ENCODE results near the gene FLACC1.

Gene FLACC1

DNA sequence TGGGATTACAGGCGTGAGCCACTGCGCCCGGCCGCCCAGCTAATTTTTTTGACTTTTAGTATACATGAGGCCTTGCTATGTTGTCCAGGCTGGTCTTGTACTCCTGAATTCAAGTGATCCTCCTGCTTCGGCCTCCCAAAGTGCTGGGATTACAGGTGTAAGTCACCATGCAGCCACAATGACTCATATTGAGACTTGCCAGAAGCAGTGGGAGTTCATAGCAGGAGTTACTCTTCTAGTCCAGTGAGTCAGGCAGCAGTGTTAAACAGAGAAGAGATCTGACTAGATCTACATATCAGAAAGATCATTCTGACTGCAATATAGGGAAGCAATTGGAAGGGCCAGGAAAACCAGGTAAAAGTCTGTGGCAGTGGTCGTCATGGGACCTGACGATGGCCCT is 1.5 kb upstream of the FLACC1 start:
- no peak overlapping the region for H4K8ac ChIP-seq (ENCODE audit: low read depth, low read length)
- H3K27me3 ChIP-seq (ENCODE audit: insufficient read depth, low read length, poor library complexity): no peaks in the 10 kb centered on the region
- no peaks in the 10 kb centered on the region for H3K36me3 ChIP-seq (ENCODE audit: control insufficient read depth, insufficient read depth, low read length)
- no peak overlapping the region for H2BK120ac ChIP-seq (ENCODE audit: low read depth, low read length)
- WGBS (ENCODE audit: extremely low coverage, insufficient coverage, low lambda C conversion rate): no CpG with 5 or more reads among the region's 7 CpGs
- H3K4me3 ChIP-seq (ENCODE audit: low read length): no peak overlapping the region
- no peak overlapping the region for H3K18ac ChIP-seq (ENCODE audit: low read length)
- H3K79me1 ChIP-seq (ENCODE audit: low read length): no peaks in the 10 kb centered on the region
- no peak overlapping the region for H3K23ac ChIP-seq (ENCODE audit: low read length)
- H3K4ac ChIP-seq (ENCODE audit: low read depth, low read length): no peak overlapping the region
- no peak overlapping the region for H3K27ac ChIP-seq (ENCODE audit: low read depth, low read length)
- no peak overlapping the region for H2BK5ac ChIP-seq (ENCODE audit: low read length)
- no peaks in the 10 kb centered on the region for H3K79me2 ChIP-seq (ENCODE audit: control insufficient read depth, insufficient read depth, low read length)
- peak; percentile 52 for DNase-seq
- H2AK5ac ChIP-seq (ENCODE audit: low read length): no peak overlapping the region
- no peak overlapping the region for H3K56ac ChIP-seq (ENCODE audit: low read length)
- no peak overlapping the region for H4K5ac ChIP-seq (ENCODE audit: low read length)
- H2BK15ac ChIP-seq (replicated peaks; ENCODE audit: low read depth): no peak overlapping the region
- H3K9ac ChIP-seq (ENCODE audit: low read length): no peak overlapping the region
- H3K4me1 ChIP-seq (ENCODE audit: control insufficient read depth, low read depth, low read length): no peaks in the 10 kb centered on the region
- no peak overlapping the region for H3K4me2 ChIP-seq (ENCODE audit: low read length)

DNA sequence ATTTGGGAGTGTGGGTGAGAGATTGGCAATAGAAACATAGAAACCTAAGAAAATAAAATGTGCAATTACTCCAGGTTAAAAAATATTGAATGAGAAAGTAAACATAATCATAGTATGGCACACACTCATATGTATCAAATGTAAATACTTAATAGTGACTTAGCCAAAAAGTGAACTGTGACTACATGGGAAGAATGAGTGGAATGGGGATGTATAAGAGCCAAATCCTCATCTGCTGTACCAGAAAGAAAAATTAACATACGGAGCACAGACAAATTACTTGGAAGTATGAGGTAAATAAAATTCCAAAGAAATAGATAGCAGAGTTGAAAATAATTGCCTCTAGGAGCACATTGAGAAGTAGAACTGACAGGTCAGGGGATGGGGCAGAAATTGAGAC is 4.0 kb downstream of the FLACC1 start:
- WGBS (ENCODE audit: extremely low coverage, insufficient coverage, low lambda C conversion rate): no CpG with 5 or more reads among the region's 1 CpG
- Histone ChIP-seq H3K27ac (ENCODE audit: low read depth, low read length) (no peak overlapping the region), H2BK120ac (ENCODE audit: low read depth, low read length) (no peak overlapping the region)

DNA sequence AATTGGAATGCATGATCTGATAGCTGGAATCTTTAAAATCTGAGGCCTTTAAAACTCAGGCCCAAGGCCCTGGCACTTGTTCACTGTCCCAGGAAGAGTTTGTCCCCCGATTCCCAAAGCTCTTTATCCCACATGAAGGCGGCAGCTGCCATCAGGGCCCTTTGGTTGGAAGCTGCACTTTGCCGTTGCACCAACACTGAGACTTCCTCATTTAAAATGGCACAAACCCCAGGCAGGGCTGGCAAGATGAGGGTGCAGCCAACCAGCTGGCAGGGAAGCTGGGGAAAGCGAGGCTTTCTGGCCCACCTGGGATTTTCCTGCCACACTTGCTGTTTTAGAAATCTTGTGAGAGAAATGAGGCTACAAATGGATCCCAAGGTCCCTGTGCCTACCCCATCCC is 6.3 kb downstream of the FLACC1 start:
- Histone ChIP-seq H3K4ac (ENCODE audit: low read depth, low read length) (no peak overlapping the region), H3K23ac (ENCODE audit: low read length) (no peak overlapping the region), H2AK5ac (ENCODE audit: low read length) (no peak overlapping the region), H3K4me1 (ENCODE audit: control insufficient read depth, low read depth, low read length) (no peaks in the 10 kb centered on the region), H2BK5ac (ENCODE audit: low read length) (no peak overlapping the region), H3K56ac (ENCODE audit: low read length) (no peak overlapping the region), H3K4me3 (ENCODE audit: low read length) (no peak overlapping the region), H3K79me2 (ENCODE audit: control insufficient read depth, insufficient read depth, low read length) (no peaks in the 10 kb centered on the region), H3K4me2 (ENCODE audit: low read length) (no peak overlapping the region), H3K18ac (ENCODE audit: low read length) (no peak overlapping the region), H3K27me3 (ENCODE audit: insufficient read depth, low read length, poor library complexity) (no peaks in the 10 kb centered on the region), H2BK120ac (ENCODE audit: low read depth, low read length) (no peak overlapping the region), H4K8ac (ENCODE audit: low read depth, low read length) (no peak overlapping the region), H3K79me1 (ENCODE audit: low read length) (no peaks in the 10 kb centered on the region), H2BK15ac (replicated peaks; ENCODE audit: low read depth) (no peak overlapping the region), H3K9ac (ENCODE audit: low read length) (no peak overlapping the region), H4K5ac (ENCODE audit: low read length) (no peak overlapping the region), H3K27ac (ENCODE audit: low read depth, low read length) (no peak overlapping the region), H3K36me3 (ENCODE audit: control insufficient read depth, insufficient read depth, low read length) (no peaks in the 10 kb centered on the region)
- WGBS (ENCODE audit: extremely low coverage, insufficient coverage, low lambda C conversion rate): no CpG with 5 or more reads among the region's 4 CpGs
- no peak for DNase-seq

More for the DNA sequence above, 4.0 kb downstream of the FLACC1 start:
- Histone ChIP-seq H3K9ac (ENCODE audit: low read length) (no peak overlapping the region), H2AK5ac (ENCODE audit: low read length) (no peak overlapping the region), H3K56ac (ENCODE audit: low read length) (no peak overlapping the region), H4K5ac (ENCODE audit: low read length) (no peak overlapping the region), H3K4me1 (ENCODE audit: control insufficient read depth, low read depth, low read length) (no peaks in the 10 kb centered on the region), H2BK5ac (ENCODE audit: low read length) (no peak overlapping the region), H3K23ac (ENCODE audit: low read length) (no peak overlapping the region), H3K79me1 (ENCODE audit: low read length) (no peaks in the 10 kb centered on the region), H2BK15ac (replicated peaks; ENCODE audit: low read depth) (no peak overlapping the region), H3K79me2 (ENCODE audit: control insufficient read depth, insufficient read depth, low read length) (no peaks in the 10 kb centered on the region), H3K4ac (ENCODE audit: low read depth, low read length) (no peak overlapping the region), H3K4me3 (ENCODE audit: low read length) (no peak overlapping the region), H3K36me3 (ENCODE audit: control insufficient read depth, insufficient read depth, low read length) (no peaks in the 10 kb centered on the region), H3K18ac (ENCODE audit: low read length) (no peak overlapping the region), H3K27me3 (ENCODE audit: insufficient read depth, low read length, poor library complexity) (no peaks in the 10 kb centered on the region), H4K8ac (ENCODE audit: low read depth, low read length) (no peak overlapping the region), H3K4me2 (ENCODE audit: low read length) (no peak overlapping the region)
- no peak for DNase-seq

DNA sequence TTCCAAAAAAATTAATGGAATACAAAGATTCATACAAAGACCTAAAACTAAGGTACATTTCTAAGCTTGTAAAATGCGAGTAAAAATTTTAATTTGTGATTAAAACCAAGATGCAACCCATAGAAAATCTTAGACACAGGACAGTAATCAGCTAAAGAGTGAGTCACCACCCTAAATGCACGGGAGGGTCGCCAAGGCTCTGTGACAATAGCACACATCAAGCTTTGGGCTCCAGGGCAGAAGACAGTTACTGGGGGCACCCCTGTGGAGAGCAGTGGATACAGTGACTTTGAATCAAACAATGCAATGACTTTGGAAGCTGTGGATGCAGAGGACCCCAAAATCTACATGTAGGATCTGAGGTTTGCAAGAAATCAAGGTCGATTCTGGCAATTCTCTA is 7.5 kb downstream of the FLACC1 start:
- no peak overlapping the region for H3K4ac ChIP-seq (ENCODE audit: low read depth, low read length)
- H4K8ac ChIP-seq (ENCODE audit: low read depth, low read length): no peak overlapping the region
- peak; percentile 35 for DNase-seq
- H2BK15ac ChIP-seq (replicated peaks; ENCODE audit: low read depth): no peak overlapping the region
- H3K4me1 ChIP-seq (ENCODE audit: control insufficient read depth, low read depth, low read length): no peaks in the 10 kb centered on the region
- no peaks in the 10 kb centered on the region for H3K79me1 ChIP-seq (ENCODE audit: low read length)
- no peak overlapping the region for H2BK120ac ChIP-seq (ENCODE audit: low read depth, low read length)
- no peak overlapping the region for H2AK5ac ChIP-seq (ENCODE audit: low read length)
- no peak overlapping the region for H3K56ac ChIP-seq (ENCODE audit: low read length)
- H4K5ac ChIP-seq (ENCODE audit: low read length): no peak overlapping the region
- H2BK5ac ChIP-seq (ENCODE audit: low read length): no peak overlapping the region
- H3K9ac ChIP-seq (ENCODE audit: low read length): no peak overlapping the region
- H3K18ac ChIP-seq (ENCODE audit: low read length): no peak overlapping the region
- no CpG with 5 or more reads among the region's 4 CpGs for WGBS (ENCODE audit: extremely low coverage, insufficient coverage, low lambda C conversion rate)
- no peak overlapping the region for H3K4me3 ChIP-seq (ENCODE audit: low read length)
- H3K36me3 ChIP-seq (ENCODE audit: control insufficient read depth, insufficient read depth, low read length): no peaks in the 10 kb centered on the region
- H3K27me3 ChIP-seq (ENCODE audit: insufficient read depth, low read length, poor library complexity): no peaks in the 10 kb centered on the region
- no peaks in the 10 kb centered on the region for H3K79me2 ChIP-seq (ENCODE audit: control insufficient read depth, insufficient read depth, low read length)
- H3K23ac ChIP-seq (ENCODE audit: low read length): no peak overlapping the region
- no peak overlapping the region for H3K4me2 ChIP-seq (ENCODE audit: low read length)
- H3K27ac ChIP-seq (ENCODE audit: low read depth, low read length): no peak overlapping the region

DNA sequence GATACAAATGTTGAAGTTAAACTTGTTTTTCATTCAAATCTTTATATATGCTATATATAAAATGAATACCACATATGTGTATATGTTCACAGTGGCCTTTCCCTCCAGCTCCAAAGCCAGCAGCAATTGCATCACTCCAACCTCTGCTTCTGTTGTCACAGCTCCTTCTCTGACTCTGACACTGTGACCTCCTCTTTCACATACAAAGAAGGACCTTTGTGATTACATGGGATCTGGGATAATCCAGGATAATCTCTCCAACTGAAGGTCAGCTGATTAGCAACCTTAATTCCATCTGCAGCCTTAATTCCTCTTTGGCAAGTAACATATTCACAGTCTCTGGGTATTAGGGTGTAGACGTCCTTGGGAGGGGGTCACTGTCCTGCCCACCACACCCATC is 8.4 kb downstream of the FLACC1 start:
- Histone ChIP-seq H4K5ac (ENCODE audit: low read length) (no peak overlapping the region), H3K4me2 (ENCODE audit: low read length) (no peak overlapping the region), H2BK15ac (replicated peaks; ENCODE audit: low read depth) (no peak overlapping the region), H3K79me1 (ENCODE audit: low read length) (no peaks in the 10 kb centered on the region), H3K4ac (ENCODE audit: low read depth, low read length) (no peak overlapping the region), H3K27ac (ENCODE audit: low read depth, low read length) (no peak overlapping the region), H3K79me2 (ENCODE audit: control insufficient read depth, insufficient read depth, low read length) (no peaks in the 10 kb centered on the region), H3K56ac (ENCODE audit: low read length) (no peak overlapping the region), H3K4me3 (ENCODE audit: low read length) (no peak overlapping the region), H3K27me3 (ENCODE audit: insufficient read depth, low read length, poor library complexity) (no peaks in the 10 kb centered on the region), H2BK5ac (ENCODE audit: low read length) (no peak overlapping the region), H3K4me1 (ENCODE audit: control insufficient read depth, low read depth, low read length) (no peaks in the 10 kb centered on the region), H2AK5ac (ENCODE audit: low read length) (no peak overlapping the region), H4K8ac (ENCODE audit: low read depth, low read length) (no peak overlapping the region), H3K23ac (ENCODE audit: low read length) (no peak overlapping the region), H2BK120ac (ENCODE audit: low read depth, low read length) (no peak overlapping the region), H3K18ac (ENCODE audit: low read length) (no peak overlapping the region), H3K36me3 (ENCODE audit: control insufficient read depth, insufficient read depth, low read length) (no peaks in the 10 kb centered on the region), H3K9ac (ENCODE audit: low read length) (no peak overlapping the region)
- WGBS (ENCODE audit: extremely low coverage, insufficient coverage, low lambda C conversion rate): no CpG with 5 or more reads among the region's 1 CpG
- no peak for DNase-seq

DNA sequence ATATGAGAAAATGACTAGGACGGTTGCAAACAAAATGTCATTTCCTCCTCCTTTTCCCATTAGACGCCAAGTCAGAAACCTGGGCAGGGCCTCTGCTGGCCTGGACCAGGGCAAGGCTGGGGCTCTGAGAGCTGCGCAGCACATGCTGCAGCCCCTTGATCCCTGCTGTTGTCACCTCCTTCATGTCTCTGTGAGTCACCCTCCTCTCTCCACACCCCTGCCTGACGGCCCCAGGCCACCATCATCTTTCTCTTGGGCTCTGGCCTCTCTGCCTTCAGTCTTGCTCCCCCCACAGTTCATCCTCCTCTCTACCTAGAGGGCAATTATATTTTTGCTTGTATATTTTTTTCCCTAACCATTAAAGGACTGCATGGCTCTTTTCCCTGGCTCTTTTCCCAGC is 10.0 kb downstream of the FLACC1 start:
- H2BK15ac ChIP-seq (replicated peaks; ENCODE audit: low read depth): no peak overlapping the region
- no peak overlapping the region for H3K27ac ChIP-seq (ENCODE audit: low read depth, low read length)
- DNase-seq: peak; percentile 54
- WGBS (ENCODE audit: extremely low coverage, insufficient coverage, low lambda C conversion rate): no CpG with 5 or more reads among the region's 4 CpGs
- no peak overlapping the region for H3K4me3 ChIP-seq (ENCODE audit: low read length)
- no peak overlapping the region for H3K4me2 ChIP-seq (ENCODE audit: low read length)
- H3K79me2 ChIP-seq (ENCODE audit: control insufficient read depth, insufficient read depth, low read length): no peaks in the 10 kb centered on the region
- no peak overlapping the region for H2AK5ac ChIP-seq (ENCODE audit: low read length)
- H4K8ac ChIP-seq (ENCODE audit: low read depth, low read length): no peak overlapping the region
- no peak overlapping the region for H3K23ac ChIP-seq (ENCODE audit: low read length)
- no peaks in the 10 kb centered on the region for H3K79me1 ChIP-seq (ENCODE audit: low read length)
- H2BK120ac ChIP-seq (ENCODE audit: low read depth, low read length): no peak overlapping the region
- H3K4ac ChIP-seq (ENCODE audit: low read depth, low read length): no peak overlapping the region
- H2BK5ac ChIP-seq (ENCODE audit: low read length): no peak overlapping the region
- H3K27me3 ChIP-seq (ENCODE audit: insufficient read depth, low read length, poor library complexity): no peaks in the 10 kb centered on the region
- no peak overlapping the region for H3K9ac ChIP-seq (ENCODE audit: low read length)
- no peaks in the 10 kb centered on the region for H3K36me3 ChIP-seq (ENCODE audit: control insufficient read depth, insufficient read depth, low read length)
- no peak overlapping the region for H3K56ac ChIP-seq (ENCODE audit: low read length)
- H3K4me1 ChIP-seq (ENCODE audit: control insufficient read depth, low read depth, low read length): no peaks in the 10 kb centered on the region
- no peak overlapping the region for H4K5ac ChIP-seq (ENCODE audit: low read length)
- H3K18ac ChIP-seq (ENCODE audit: low read length): no peak overlapping the region

Data from mesendoderm (in vitro differentiated cells).